SK-N-SH (cell line): ENCODE results near the gene CDC26. TPM values are rescaled to one million over a fixed set of nuclear protein-coding genes. Genes with fewer than 3 reads are reported as not detected.

Experiments
- CTCF ChIA-PET: fragments of 300-600, 350-600 bp; formaldehyde crosslinking; extraction: SDS; loops from one replicate; lab custom pipeline; 2021; lab: Yijun Ruan, JAX
- POLR2A ChIA-PET: fragments of 350-600 bp; sonication (Branson Sonifier 250); formaldehyde crosslinking; extraction: SDS; loops from one replicate; lab custom pipeline; 2020; ENCODE audit warnings: antibody characterized with exemption, inconsistent platforms; lab: Yijun Ruan, JAX
- DNase-seq: peaks from one replicate; pipeline ENCODE4 v3.0.0; 2012
- H2AFZ ChIP-seq: fragments of 200-600 bp; sonication (generic); 2 replicates; pipeline ENCODE4 v1.8.1; 2016; ENCODE audit warnings: antibody characterized with exemption, mild to moderate bottlenecking, low read depth
- H3F3A ChIP-seq: fragments of 200-600 bp; sonication (generic); replicated peaks from 2 replicates; pipeline ENCODE3; 2016; ENCODE audit warnings: antibody characterized with exemption, mild to moderate bottlenecking; ENCODE audit not compliant: insufficient read depth
- H3K27ac ChIP-seq, 2 experiments: fragments of 200-500 bp in 1 of 2; fragments of 200-600 bp in 1 of 2; sonication (Bioruptor generic) in 1 of 2; sonication (generic), shearing (Covaris generic) in 1 of 2; 2 replicates each; pipeline versions ENCODE4 v1.5.1 to v1.6.1; 2014 to 2016; ENCODE audit warnings: low read depth in 2 of 2, inconsistent platforms in 1 of 2, low read length in 1 of 2, mild to moderate bottlenecking in 1 of 2, mixed read lengths in 1 of 2
- H3K27me3 ChIP-seq: fragments of 200-600 bp; sonication (generic), shearing (Covaris generic); 2 replicates; pipeline ENCODE4 v1.6.1; 2016; ENCODE audit warnings: mixed run types; ENCODE audit not compliant: insufficient read depth
- H3K36me3 ChIP-seq, 2 experiments: fragments of 200-500 bp in 1 of 2; fragments of 200-600 bp in 1 of 2; sonication (Bioruptor generic) in 1 of 2; sonication (generic) in 1 of 2; replicated peaks in 1 of 2; 2 replicates each; pipeline versions ENCODE3 to v1.5.1; 2014 to 2016; ENCODE audit warnings: low read length in 1 of 2, mild to moderate bottlenecking in 1 of 2; ENCODE audit not compliant: insufficient read depth in 2 of 2, control insufficient read depth in 1 of 2
- H3K4me1 ChIP-seq, 2 experiments: fragments of 200-500 bp in 1 of 2; fragments of 200-600 bp in 1 of 2; sonication (Bioruptor generic) in 1 of 2; sonication (generic), shearing (Covaris generic) in 1 of 2; 2 replicates each; pipeline versions ENCODE4 v1.5.1 to v1.6.1; 2014 to 2016; ENCODE audit warnings: low read depth in 1 of 2, low read length in 1 of 2, mixed run types in 1 of 2; ENCODE audit not compliant: insufficient read depth in 2 of 2, control insufficient read depth in 1 of 2
- H3K4me2 ChIP-seq: fragments of 200-600 bp; sonication (generic), shearing (Covaris generic); 2 replicates; pipeline ENCODE4 v1.6.1; 2017; ENCODE audit warnings: mixed run types
- H3K4me3 ChIP-seq, 2 experiments: fragments of 200-500 bp in 1 of 2; fragments of 200-600 bp in 1 of 2; sonication (Bioruptor generic) in 1 of 2; sonication (generic), shearing (Covaris generic) in 1 of 2; 2 replicates each; pipeline versions ENCODE4 v1.5.1 to v1.8.1; 2014 to 2016; ENCODE audit warnings: low read depth in 2 of 2, inconsistent platforms in 1 of 2, low read length in 1 of 2, mild to moderate bottlenecking in 1 of 2, mixed read lengths in 1 of 2, moderate library complexity in 1 of 2
- H3K79me2 ChIP-seq: fragments of 200-600 bp; sonication (generic); 2 replicates; pipeline ENCODE4 v1.8.1; 2017; ENCODE audit warnings: mild to moderate bottlenecking; ENCODE audit not compliant: insufficient read depth
- H3K9ac ChIP-seq: fragments of 200-600 bp; sonication (generic); 2 replicates; pipeline ENCODE4 v1.6.1; 2017; ENCODE audit warnings: mixed run types
- H3K9me2 ChIP-seq: fragments of 200-600 bp; sonication (generic); 2 replicates; pipeline ENCODE4 v1.6.1; 2017; ENCODE audit warnings: mixed run types
- H3K9me3 ChIP-seq: fragments of 200-600 bp; sonication (generic); 2 replicates; pipeline ENCODE4 v1.6.1; 2017; ENCODE audit warnings: mixed run types, mild to moderate bottlenecking, moderate library complexity
- H4K20me1 ChIP-seq: fragments of 200-600 bp; sonication (generic); 2 replicates; pipeline ENCODE4 v1.6.1; 2017; ENCODE audit warnings: mild to moderate bottlenecking, mixed run types; ENCODE audit not compliant: insufficient read depth
- CTCF ChIP-seq: fragments of 200-600 bp; sonication (generic); IDR thresholded peaks from 2 replicates; pipeline ENCODE4 v1.6.1; 2017; ENCODE audit warnings: antibody characterized with exemption, mild to moderate bottlenecking, moderate library complexity
- ELF1 ChIP-seq: IDR thresholded peaks from 2 replicates; pipeline ENCODE4 v1.4.0; 2012
- FOSL2 ChIP-seq: IDR thresholded peaks from 2 replicates; pipeline ENCODE4 v1.4.0; 2012; ENCODE audit warnings: low read depth, mild to moderate bottlenecking, moderate library complexity, borderline replicate concordance
- FOXJ3 ChIP-seq: sonication (generic); formaldehyde crosslinking; IDR thresholded peaks from 2 replicates; pipeline ENCODE4 v1.5.1; 2020; ENCODE audit warnings: mild to moderate bottlenecking, missing genetic modification reagents
- GATA2 ChIP-seq: sonication (generic); formaldehyde crosslinking; IDR thresholded peaks from 2 replicates; pipeline ENCODE4 v1.5.0; 2020; ENCODE audit warnings: mild to moderate bottlenecking, missing genetic modification reagents
- JUND ChIP-seq: IDR thresholded peaks from 2 replicates; pipeline ENCODE4 v1.4.0; 2012
- MXI1 ChIP-seq: IDR thresholded peaks from 2 replicates; pipeline ENCODE4 v1.6.1; 2012; ENCODE audit warnings: mild to moderate bottlenecking, low read depth, low read length, improper control_type of control experiment
- TCF12 ChIP-seq: IDR thresholded peaks from 2 replicates; pipeline ENCODE4 v1.4.0; 2012
- TEAD4 ChIP-seq: IDR thresholded peaks from 2 replicates; pipeline ENCODE4 v1.4.0; 2012; ENCODE audit warnings: mild to moderate bottlenecking, borderline replicate concordance; ENCODE audit not compliant: insufficient read depth
- WGBS: methylation state at CpG from one replicate; pipeline ENCODE4 v1.1.6; 2017; ENCODE audit warnings: low lambda C conversion rate; 5-methylcytosine and 5-hydroxymethylcytosine counted together
- polyA plus RNA-seq, 3 experiments: library from polyadenylated mRNA; depleted of rRNA; stranded (reverse); fragments of >200 nt; gene quantifications; 2 replicates each; pipeline ENCODE4 v1.2.3, GENCODE V29; 2012
- TF ChIP-seq, protein P1 (sequence below): IDR thresholded peaks from 2 replicates; pipeline ENCODE4; 2012

The CDC26 gene
- polyA plus RNA-seq, 1 of the 3 experiments (the other 2 are of a cell fraction): 31.0 TPM

DNA sequence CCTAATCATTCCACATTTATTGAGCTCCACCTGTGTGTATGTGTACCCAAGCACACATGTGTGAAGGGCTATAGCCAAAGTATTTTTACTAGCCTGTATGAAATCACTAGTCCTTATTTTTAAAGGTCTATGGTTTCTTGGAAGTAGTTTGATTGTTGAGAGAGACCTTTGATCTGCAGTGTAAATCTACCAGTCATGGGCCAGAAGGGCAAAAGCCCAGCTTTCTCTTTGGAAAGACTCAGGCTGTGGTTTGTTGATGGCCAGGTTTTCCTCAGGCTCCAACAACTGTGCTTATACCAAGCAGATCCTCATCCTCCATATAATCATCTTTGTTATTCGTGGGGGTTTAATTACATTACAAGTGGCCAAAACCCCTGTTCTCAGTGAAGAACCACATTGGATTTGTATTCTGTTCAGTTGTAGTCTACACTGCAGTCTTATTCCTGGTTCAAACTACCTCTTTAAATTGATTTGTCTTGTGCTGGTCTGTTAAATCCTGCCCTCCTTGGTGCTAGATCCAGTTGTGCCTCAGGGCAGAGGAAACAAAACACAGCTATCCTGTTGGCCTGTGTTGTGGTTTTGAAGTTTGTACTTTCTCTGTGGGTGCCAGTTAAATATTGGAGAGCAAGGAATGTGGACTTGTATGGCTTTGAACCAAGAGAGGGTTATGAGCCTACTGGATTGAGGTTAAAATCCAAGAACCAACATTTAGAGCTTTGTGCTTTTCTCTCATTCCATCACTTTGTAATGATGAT lies 13.3 kb downstream of the CDC26 start (continued):
- TF ChIP-seq JUND: no peak

DNA sequence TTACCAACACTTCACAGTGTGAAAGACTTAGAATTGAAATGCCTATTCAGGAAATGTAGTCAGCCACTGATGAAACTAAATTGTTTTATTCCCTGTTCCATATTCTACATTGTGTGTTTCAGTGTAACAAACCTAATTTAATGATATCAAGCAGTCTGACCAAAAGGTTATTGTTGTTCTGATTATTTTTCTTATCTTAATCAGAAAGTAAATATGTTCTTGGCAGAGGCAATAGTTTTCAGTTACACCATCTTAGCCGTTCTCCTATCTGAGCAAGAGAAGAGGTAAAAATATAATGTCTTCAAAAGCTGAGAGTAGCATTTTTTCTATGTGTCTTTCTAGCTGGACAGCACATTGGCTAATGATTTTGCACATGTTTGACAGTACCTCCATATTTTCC lies 17.1 kb downstream of the CDC26 start:
- CTCF ChIA-PET: interaction anchor here (0.8 kb wide), 2 partner anchors 16 to 414 kb away, joined by 3 read pairs; no protein-coding TSS in a partner anchor

DNA sequence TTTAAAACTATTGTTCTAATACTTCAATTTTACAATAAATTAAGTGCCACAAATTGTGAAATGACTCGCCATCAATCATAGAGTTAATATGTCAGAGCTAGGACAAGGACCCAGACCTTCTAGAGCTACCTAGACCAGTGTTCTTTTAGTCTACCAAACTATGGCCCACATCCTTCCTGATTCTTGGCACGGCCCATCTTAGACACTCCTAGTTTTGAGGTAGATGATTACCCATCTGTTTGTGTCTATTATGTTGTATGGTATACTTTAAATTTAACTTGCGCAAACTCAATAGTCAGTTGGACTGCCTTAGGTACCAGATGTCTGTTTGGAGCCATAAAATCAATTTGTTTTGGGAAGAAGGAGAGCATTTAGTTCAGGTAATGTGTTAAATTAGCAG lies 17.5 kb downstream of the CDC26 start:
- Histone ChIP-seq H2AFZ (no peak overlapping the region), H3K9ac (no peak overlapping the region), H3K36me3 (peaks cover 27 to 37% of the 10 kb centered on the region in 2 experiments), H3K27ac (no peak overlapping the region), H3K9me2 (no peaks in the 10 kb centered on the region), H3K79me2 (no peaks in the 10 kb centered on the region), H3K4me1 (peaks cover 0 to 15% of the 10 kb centered on the region in 2 experiments; a peak in 1 of 4 replicates), H3K4me3 (no peak overlapping the region), H3K9me3 (no peaks in the 10 kb centered on the region), H3F3A (no peaks in the 10 kb centered on the region), H3K4me2 (no peak overlapping the region), H4K20me1 (no peaks in the 10 kb centered on the region), H3K27me3 (no peaks in the 10 kb centered on the region)
- no peak for TF ChIP-seq TCF12
- TF ChIP-seq TEAD4: no peak
- TF ChIP-seq, protein P1, sequence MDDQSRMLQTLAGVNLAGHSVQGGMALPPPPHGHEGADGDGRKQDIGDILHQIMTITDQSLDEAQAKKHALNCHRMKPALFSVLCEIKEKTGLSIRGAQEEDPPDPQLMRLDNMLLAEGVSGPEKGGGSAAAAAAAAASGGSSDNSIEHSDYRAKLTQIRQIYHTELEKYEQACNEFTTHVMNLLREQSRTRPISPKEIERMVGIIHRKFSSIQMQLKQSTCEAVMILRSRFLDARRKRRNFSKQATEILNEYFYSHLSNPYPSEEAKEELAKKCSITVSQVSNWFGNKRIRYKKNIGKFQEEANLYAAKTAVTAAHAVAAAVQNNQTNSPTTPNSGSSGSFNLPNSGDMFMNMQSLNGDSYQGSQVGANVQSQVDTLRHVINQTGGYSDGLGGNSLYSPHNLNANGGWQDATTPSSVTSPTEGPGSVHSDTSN: no peak
- TF ChIP-seq GATA2 (CRISPR knock-in tag): no peak
- TF ChIP-seq FOSL2: no peak
- no peak for TF ChIP-seq CTCF
- no peak for TF ChIP-seq ELF1
- ChIA-PET CTCF (interaction anchor here (0.8 kb wide), 2 partner anchors 16 to 413 kb away, joined by 3 read pairs; no protein-coding TSS in a partner anchor), POLR2A (no interaction called here)
- DNase-seq: no peak
- 94% methylated on average over 3 of the region's 3 CpGs for WGBS

More for the DNA sequence above, 17.1 kb downstream of the CDC26 start:
- no peaks in the 10 kb centered on the region for H3K9me2 ChIP-seq
- DNase-seq: no peak
- no peak overlapping the region for H3K4me3 ChIP-seq
- no peak overlapping the region for H3K9ac ChIP-seq
- no peak overlapping the region for H3K27ac ChIP-seq
- POLR2A ChIA-PET: no interaction called here
- no peaks in the 10 kb centered on the region for H3K9me3 ChIP-seq
- H2AFZ ChIP-seq: no peak overlapping the region
- no peaks in the 10 kb centered on the region for H3K27me3 ChIP-seq
- peaks cover 0 to 15% of the 10 kb centered on the region in 2 experiments; a peak in 1 of 4 replicates for H3K4me1 ChIP-seq
- no peak overlapping the region for H3K4me2 ChIP-seq
- 51% methylated on average over 1 of the region's 1 CpG for WGBS
- H3K79me2 ChIP-seq: no peaks in the 10 kb centered on the region
- no peaks in the 10 kb centered on the region for H4K20me1 ChIP-seq
- TF ChIP-seq TEAD4: no peak
- no peak for TF ChIP-seq FOXJ3 (CRISPR knock-in tag)
- no peak for TF ChIP-seq MXI1
- no peak for TF ChIP-seq TCF12
- no peak for TF ChIP-seq GATA2 (CRISPR knock-in tag)
- peaks cover 31 to 37% of the 10 kb centered on the region in 2 experiments for H3K36me3 ChIP-seq
- H3F3A ChIP-seq: no peaks in the 10 kb centered on the region
